HepG2 (cell line): ENCODE measurements around the gene KISS1R. TPM values are rescaled to one million over a fixed set of nuclear protein-coding genes. Genes with fewer than 3 reads are reported as not detected.

Experiments used
- ATAC-seq: fragments of 200-7000 bp; cut with Tn5 transposase; 3 replicates; pipeline ENCODE4 v1.9.1; 2020; ENCODE audit warnings: mild to moderate bottlenecking, moderate library complexity
- BruUV-seq: library from RNA; stranded (reverse); fragments of 400-500 nt; replicated peaks from 2 replicates; lab custom pipeline; 2021; lab: Mats Ljungman, UMichigan
- CTCF ChIA-PET: fragments of 300-600 bp; formaldehyde crosslinking; extraction: SDS; loops from one replicate; lab custom pipeline; 2021; ENCODE audit warnings: low total read pairs, inconsistent platforms, low intra/inter-chr PET ratio; lab: Yijun Ruan, JAX
- POLR2A ChIA-PET: fragments of 350-600 bp; sonication (Branson Sonifier 250); formaldehyde crosslinking; loops from one replicate; lab custom pipeline; 2020; ENCODE audit warnings: antibody characterized with exemption, inconsistent platforms; lab: Yijun Ruan, JAX
- DNase-seq: peaks from one replicate; pipeline ENCODE4 v3.0.0-alpha.2; 2015; ENCODE audit warnings: low spot score
- FAIRE-seq: peaks from 3 replicates; lab custom pipeline; 2011; peaks lifted over from hg19 to GRCh38; lab: Jason Lieb, UNC
- H2AFZ ChIP-seq: one replicate; pipeline ENCODE4 v1.6.1; 2011; ENCODE audit warnings: low read length, inconsistent platforms
- H3K27ac ChIP-seq: fragments of 300-600 bp; 3 replicates; pipeline ENCODE4 v1.8.0; 2011; ENCODE audit warnings: mixed run types, mild to moderate bottlenecking, mixed read lengths, low read length, inconsistent platforms; ENCODE audit not compliant: insufficient read depth; ENCODE audit errors: extremely low read length
- H3K27me3 ChIP-seq, 2 experiments: fragments of 200-600 bp in 1 of 2; 2 replicates in 1 of 2; 3 replicates in 1 of 2; pipeline versions ENCODE4 v1.6.0 to v1.8.0; 2011; ENCODE audit warnings: low read length in 2 of 2, mild to moderate bottlenecking in 2 of 2, moderate library complexity in 2 of 2, inconsistent platforms in 1 of 2; ENCODE audit not compliant: insufficient read depth in 2 of 2, control insufficient read depth in 1 of 2
- H3K36me3 ChIP-seq, 2 experiments: fragments of 200-600 bp in 1 of 2; replicated peaks in 1 of 2; 2 replicates in 1 of 2; 3 replicates in 1 of 2; pipeline versions ENCODE4 v1.5.1 to v1.8.0; 2011; ENCODE audit warnings: low read length in 2 of 2, inconsistent platforms in 1 of 2; ENCODE audit not compliant: insufficient read depth in 2 of 2, control insufficient read depth in 1 of 2
- H3K4me1 ChIP-seq: 2 replicates; pipeline ENCODE4 v1.5.1; 2012; ENCODE audit warnings: low read length, inconsistent platforms; ENCODE audit not compliant: insufficient read depth
- H3K4me2 ChIP-seq: 2 replicates; pipeline ENCODE4 v1.6.0; 2011; ENCODE audit warnings: low read depth, low read length, inconsistent platforms
- H3K4me3 ChIP-seq, 3 experiments: fragments of 200-600 bp in 1 of 3; sonication (generic), shearing (Covaris generic) in 1 of 3; replicated peaks in 1 of 3; 2 replicates each; pipeline ENCODE4 v1.5.1; 2011 to 2016; ENCODE audit warnings: low read length in 3 of 3, inconsistent platforms in 2 of 3, low read depth in 2 of 3, mild to moderate bottlenecking in 2 of 3, control low read depth in 1 of 3, mixed read lengths in 1 of 3; ENCODE audit not compliant: insufficient read depth in 1 of 3
- H3K79me2 ChIP-seq: one replicate; pipeline ENCODE4 v1.6.1; 2011; ENCODE audit warnings: low read length, inconsistent platforms; ENCODE audit not compliant: insufficient read depth
- H3K9ac ChIP-seq: 2 replicates; pipeline ENCODE4 v1.6.0; 2011; ENCODE audit warnings: mild to moderate bottlenecking, low read depth, low read length, inconsistent platforms; ENCODE audit not compliant: insufficient read depth
- H3K9me3 ChIP-seq: 2 replicates; pipeline ENCODE4 v1.5.1; 2012; ENCODE audit warnings: mild to moderate bottlenecking, low read length
- H4K20me1 ChIP-seq: 2 replicates; pipeline ENCODE4 v1.6.0; 2011; ENCODE audit warnings: inconsistent platforms, mild to moderate bottlenecking, low read length, moderate library complexity; ENCODE audit not compliant: insufficient read depth
- HOXA3 ChIP-seq: sonication (generic); formaldehyde crosslinking; IDR thresholded peaks from 2 replicates; pipeline ENCODE4 v1.5.0; 2020; ENCODE audit warnings: missing genetic modification reagents
- SATB2 ChIP-seq: sonication (generic); formaldehyde crosslinking; IDR thresholded peaks from 2 replicates; pipeline ENCODE4 v1.5.0; 2020; ENCODE audit warnings: missing genetic modification reagents
- ZNF17 ChIP-seq: sonication (generic); formaldehyde crosslinking; IDR thresholded peaks from 2 replicates; pipeline ENCODE4 v1.5.0; 2020; ENCODE audit warnings: mild to moderate bottlenecking, missing genetic modification reagents
- ZNF235 ChIP-seq: sonication (generic); formaldehyde crosslinking; IDR thresholded peaks from 2 replicates; pipeline ENCODE4 v1.8.1; 2023; ENCODE audit warnings: mild to moderate bottlenecking, missing genetic modification reagents, borderline replicate concordance
- ZNF296 ChIP-seq: sonication (generic); formaldehyde crosslinking; conservative IDR thresholded peaks from 2 replicates; pipeline ENCODE4 v1.5.0; 2020; ENCODE audit warnings: mild to moderate bottlenecking, missing genetic modification reagents
- ZNF547 ChIP-seq: sonication (generic); formaldehyde crosslinking; IDR thresholded peaks from 2 replicates; pipeline ENCODE4 v1.5.1; 2020; ENCODE audit warnings: mild to moderate bottlenecking, missing genetic modification reagents
- ZNF724P ChIP-seq: sonication (generic); formaldehyde crosslinking; IDR thresholded peaks from 2 replicates; pipeline ENCODE4 v1.8.0; 2022; ENCODE audit warnings: missing genetic modification reagents, borderline replicate concordance
- ZNF768 ChIP-seq: sonication (generic); formaldehyde crosslinking; IDR thresholded peaks from 2 replicates; pipeline ENCODE4 v1.4.0; 2020; ENCODE audit warnings: missing genetic modification reagents
- WGBS: methylation state at CpG from one replicate; pipeline ENCODE4 v1.1.6; 2017; ENCODE audit warnings: low lambda C conversion rate; 5-methylcytosine and 5-hydroxymethylcytosine counted together
- in situ Hi-C: cut with HindIII; loops from 2 replicates; pipeline ENCODE4 v1.10.0; 2017; ENCODE audit warnings: low pct_unique_long_range_greater_than_20kb; ENCODE audit not compliant: extremely low pct_ligation_motif_present
- intact Hi-C: fragments of 100-400 bp; cut with micrococcal nuclease; formaldehyde crosslinking; loops from one replicate; pipeline ENCODE4 v1.10.0; 2022; ENCODE audit not compliant: unreplicated experiment
- polyA plus RNA-seq, 8 experiments: library from polyadenylated mRNA; depleted of rRNA in 3 of 8; stranded (reverse) in 7 of 8; unstranded in 1 of 8; fragments of >200 nt; fragmentation: Illumina TruSeq in 4 of 8; extraction: Trizol in 4 of 8; gene quantifications; 2 replicates each; pipeline versions ENCODE4 v1.2.1 to v1.2.3, GENCODE V29; 2011 to 2016; ENCODE audit warnings: low read depth in 4 of 8, missing spikeins in 1 of 8, mixed read lengths in 1 of 8; ENCODE audit not compliant: insufficient read depth in 1 of 8
- total RNA-seq, 5 experiments: library from RNA; depleted of rRNA; stranded (reverse); fragments of >200 nt; fragmentation: Illumina TruSeq; extraction: Trizol; gene quantifications; 2 replicates each; pipeline ENCODE4 v1.2.3, GENCODE V29; 2016; ENCODE audit warnings: low read depth in 1 of 5

Gene KISS1R
- total and polyA plus RNA-seq, 2 of the 13 experiments (the other 11 are each of a cell fraction or from before 2014, with no cell fraction given), result 1.1 to 10.2 TPM

GRCh38 chr19:920051-920864, 3.1 kb downstream of the KISS1R start:
- CTCF ChIA-PET, result interaction anchor here (3.1 kb wide), 1 partner anchor 63 kb away, joined by 78 read pairs; the partner anchor contains the start of gene WDR18
- no peak overlapping the region for H3K27ac ChIP-seq
- no peak overlapping the region for H2AFZ ChIP-seq
- intact Hi-C loops, result loop anchor here (10.0 kb wide), 1 partner anchor 255 kb away; the partner anchor contains the start of gene RNF126
- no peak for TF ChIP-seq ZNF17 (CRISPR knock-in tag)
- no peak for TF ChIP-seq ZNF724P (CRISPR knock-in tag)
- TF ChIP-seq ZNF296 (CRISPR knock-in tag), result no peak
- no peak for TF ChIP-seq ZNF547 (CRISPR knock-in tag)
- TF ChIP-seq ZNF768, result peak; percentile 93
- no peak for TF ChIP-seq SATB2
- peak; percentile 21; the same call in 1 of the 2 replicates for TF ChIP-seq HOXA3 (CRISPR knock-in tag)
- TF ChIP-seq ZNF235 (CRISPR knock-in tag), result no peak
- TF ChIP-seq, all 625 proteins: peak for 2
- Histone ChIP-seq H3K36me3 (no peaks in the 10 kb centered on the region; a peak in 1 of 5 replicates), H3K79me2 (peaks cover 10% of the 10 kb centered on the region), H3K4me1 (peaks cover 25% of the 10 kb centered on the region), H3K4me2 (no peak overlapping the region), H3K4me3 (no peak overlapping the region), H3K9me3 (no peaks in the 10 kb centered on the region), H3K27me3 (no peaks in the 10 kb centered on the region), H3K9ac (no peak overlapping the region), H4K20me1 (no peaks in the 10 kb centered on the region)
- POLR2A ChIA-PET, result no interaction called here
- in situ Hi-C loops, result loop anchor here (5.0 kb wide), 2 partner anchors 62 to 148 kb away; partner anchors contain the start of gene WDR18
- DNase-seq (no peak), FAIRE-seq (no peak), ATAC-seq (no peak)
- no TSS peak for BruUV-seq
- WGBS, result 97% methylated on average over 50 of the region's 84 CpGs
